ENCODE results near the gene ANXA6. TPM values are rescaled to one million over a fixed set of nuclear protein-coding genes. Genes with fewer than 3 reads are reported as not detected.

ANXA6 gene
- total RNA-seq, 1 experiment from 2014 or later = 98.7 TPM

DNA sequence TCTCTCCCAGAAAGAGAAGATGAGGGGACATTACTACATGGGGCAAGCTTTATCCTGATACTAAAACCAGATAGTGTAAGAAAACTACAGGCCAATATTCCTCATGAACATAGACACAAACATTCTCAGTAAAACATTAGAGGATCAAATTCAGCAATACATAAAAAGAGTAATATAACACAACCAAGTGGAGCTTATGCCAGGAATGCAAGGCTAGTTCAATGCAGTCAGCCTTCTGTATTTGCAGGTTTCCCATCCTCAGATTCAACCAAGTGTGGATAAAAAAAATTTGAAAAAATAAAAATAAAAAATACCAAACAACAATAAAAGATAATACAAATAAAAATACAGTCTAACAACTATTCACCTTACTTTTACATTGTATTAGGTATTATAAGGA is 35.0 kb upstream of the ANXA6 start:
- H3K4me3 Mint-ChIP-seq = no peak overlapping the region
- Histone ChIP-seq H4K5ac (ENCODE audit: insufficient read length, low read depth, low read length) (no peak overlapping the region), H3K23me2 (ENCODE audit: insufficient read length, low read depth, low read length, poor library complexity, severe bottlenecking) (no peaks in the 10 kb centered on the region), H2BK20ac (ENCODE audit: low read depth, low read length, poor library complexity, severe bottlenecking) (no peak overlapping the region), H3K9me3 (ENCODE audit: control insufficient read depth, low read depth, low read length) (no peaks in the 10 kb centered on the region), H3K79me2 (ENCODE audit: insufficient read depth, low read length) (no peaks in the 10 kb centered on the region), H3K14ac (ENCODE audit: insufficient read depth, low read length) (no peak overlapping the region), H2AFZ (ENCODE audit: low read length) (no peak overlapping the region), H4K91ac (ENCODE audit: insufficient read length, low read depth, low read length) (no peak overlapping the region), H3K9ac (ENCODE audit: extremely low read depth, insufficient read length, low read length) (no peak overlapping the region), H3K23ac (ENCODE audit: insufficient read length, low read depth, low read length) (no peak overlapping the region), H2AK5ac (ENCODE audit: insufficient read length, low read length) (no peak overlapping the region), H3K4me2 (ENCODE audit: insufficient read depth, insufficient read length, low read length) (no peak overlapping the region), H4K20me1 (ENCODE audit: control insufficient read depth, insufficient read depth, insufficient read length) (no peaks in the 10 kb centered on the region), H2BK5ac (ENCODE audit: insufficient read length, low read length) (no peak overlapping the region), H3K27ac (ENCODE audit: insufficient read length, low read depth, low read length) (no peak overlapping the region), H4K8ac (replicated peaks; ENCODE audit: insufficient read length, low read depth, low read length) (no peak overlapping the region), H3K18ac (ENCODE audit: insufficient read length, low read depth, low read length) (no peak overlapping the region), H2BK120ac (ENCODE audit: low read depth, low read length, poor library complexity, severe bottlenecking) (no peak overlapping the region), H2BK12ac (ENCODE audit: insufficient read length, low read depth, low read length) (no peak overlapping the region), H3K27me3 (ENCODE audit: insufficient read depth, low read length) (no peaks in the 10 kb centered on the region), H3K4ac (ENCODE audit: low read depth, low read length) (no peak overlapping the region), H3K56ac (ENCODE audit: insufficient read length, low read depth, low read length) (no peak overlapping the region), H3K79me1 (ENCODE audit: insufficient read depth, low read depth, low read length, poor library complexity, severe bottlenecking) (no peaks in the 10 kb centered on the region), H2BK15ac (ENCODE audit: low read depth, low read length) (no peak overlapping the region), H3T11ph (ENCODE audit: low read length) (no peak overlapping the region), H3K4me1 (ENCODE audit: insufficient read depth, low read length) (no peaks in the 10 kb centered on the region)
- no peaks in the 10 kb centered on the region for H3K36me3 Mint-ChIP-seq (ENCODE audit: insufficient read depth in 1 of 3, low read depth in 3 of 3)
- peaks cover 4 to 10% of the 10 kb centered on the region in 2 experiments for H3K4me1 Mint-ChIP-seq
- no peak overlapping the region for H3K27ac Mint-ChIP-seq
- no peak for DNase-seq
- no peaks in the 10 kb centered on the region for H3K27me3 Mint-ChIP-seq (ENCODE audit: low read depth)
- TF ChIP-seq CTCF (conservative IDR thresholded peaks at IDR 0.05) = no peak
- H3K9me3 Mint-ChIP-seq = peaks cover 0 to 2% of the 10 kb centered on the region in 2 experiments; a peak in 2 of 5 replicates
